NCI-H2029 treated with DMSO at 0.1 percent for 48 hours (cell line): ENCODE results near the gene FAR2.
"Not testable (repeated sequence)": the region's sequence is repeated elsewhere in the genome, so short reads cannot be mapped to it uniquely, and the experiment has no call there.

ENCODE experiments used
- DNase-seq: peaks from one replicate; lab custom pipeline; 2025; lab: John Stamatoyannopoulos, UW

The FAR2 gene

DNA sequence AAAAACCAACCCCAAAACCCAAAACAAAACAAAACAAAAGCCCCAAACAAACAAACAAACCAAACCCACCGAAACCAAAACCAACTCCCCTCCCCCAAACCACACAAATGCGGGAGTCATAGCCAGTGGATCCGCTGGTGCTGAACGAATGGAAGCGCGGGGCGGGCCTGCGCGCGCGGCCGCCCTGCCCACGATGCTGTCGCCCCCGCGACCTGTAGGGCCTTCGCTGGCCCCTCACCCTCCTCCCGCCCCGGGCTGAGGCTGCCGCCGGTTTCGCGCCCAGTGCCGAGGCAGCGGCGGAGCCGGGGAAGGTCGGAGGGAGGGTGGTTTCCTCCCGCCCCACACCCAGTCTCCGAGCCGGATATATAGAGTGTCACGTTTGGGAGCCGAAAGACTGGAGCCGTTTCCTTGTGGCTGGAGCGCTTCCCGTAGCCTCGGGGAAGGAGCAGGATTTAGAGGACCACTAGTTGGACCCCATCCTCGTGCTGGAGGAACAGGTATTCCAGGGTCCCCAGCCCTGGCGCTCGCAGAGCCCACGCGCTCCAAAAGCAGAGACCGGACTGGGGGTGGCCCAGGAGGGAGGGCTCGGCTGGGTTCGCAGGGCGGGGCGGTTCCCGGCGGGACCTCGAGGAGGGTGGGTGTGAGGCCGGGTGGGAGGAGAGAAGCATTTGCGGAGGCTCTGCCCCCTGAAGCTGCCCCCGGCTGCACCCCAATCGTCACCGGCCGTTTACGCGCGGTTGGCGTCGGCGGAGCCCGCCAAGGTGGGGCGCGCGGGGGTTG, at the start of gene FAR2:
TSS of gene FAR2 (plus strand) at position 368 of the 780 bp plus-strand sequence. CDS start 121,172 bp downstream, outside the sequence.
- peak; percentile 30 for DNase-seq

GRCh38 chr12:29102741-29103140, 46.3 kb upstream of the FAR2 start:
- DNase-seq = no peak

DNA sequence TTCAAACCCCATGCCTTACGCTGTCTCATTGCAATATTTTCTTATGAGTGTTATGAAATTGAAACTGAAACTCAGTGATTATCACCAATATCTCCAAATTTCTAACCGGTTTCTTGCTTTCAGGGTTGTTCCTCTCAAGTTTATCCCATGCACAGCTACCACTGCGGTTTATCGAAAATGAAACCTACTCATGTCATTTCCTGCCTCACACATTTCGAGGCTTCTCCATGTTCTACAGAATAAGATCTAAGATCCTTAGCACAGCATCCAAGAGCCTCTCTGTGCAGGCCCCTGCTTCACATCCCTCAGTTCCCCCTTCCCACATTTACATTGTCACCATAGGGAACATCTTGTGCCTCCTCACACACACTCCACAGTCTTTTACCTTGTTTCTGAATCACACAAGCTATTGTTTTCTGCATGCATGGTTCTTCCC, 45.5 kb upstream of the FAR2 start:
- no peak for DNase-seq

DNA sequence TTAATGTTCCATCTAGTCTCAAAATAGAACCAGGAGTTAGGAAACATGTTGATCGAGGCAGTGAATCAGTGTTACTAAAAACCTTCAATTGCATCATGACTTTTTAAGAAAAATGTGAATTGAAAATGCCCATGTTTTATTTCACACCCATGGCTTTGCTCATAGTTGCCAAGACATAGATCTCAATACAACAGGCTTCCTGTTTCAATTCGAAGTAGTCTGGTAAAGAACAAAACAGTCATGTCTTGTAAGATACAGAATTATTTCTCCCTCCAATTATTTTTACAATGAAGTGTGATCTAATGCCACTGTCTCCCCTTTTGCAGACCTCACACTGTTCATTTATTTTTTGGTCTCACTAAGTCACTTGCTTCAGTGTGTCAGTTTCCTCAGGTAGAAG, 44.6 kb upstream of the FAR2 start:
- DNase-seq = no peak

GRCh38 chr12:29110506-29111442, 38.3 kb upstream of the FAR2 start:
- no peak for DNase-seq

DNA sequence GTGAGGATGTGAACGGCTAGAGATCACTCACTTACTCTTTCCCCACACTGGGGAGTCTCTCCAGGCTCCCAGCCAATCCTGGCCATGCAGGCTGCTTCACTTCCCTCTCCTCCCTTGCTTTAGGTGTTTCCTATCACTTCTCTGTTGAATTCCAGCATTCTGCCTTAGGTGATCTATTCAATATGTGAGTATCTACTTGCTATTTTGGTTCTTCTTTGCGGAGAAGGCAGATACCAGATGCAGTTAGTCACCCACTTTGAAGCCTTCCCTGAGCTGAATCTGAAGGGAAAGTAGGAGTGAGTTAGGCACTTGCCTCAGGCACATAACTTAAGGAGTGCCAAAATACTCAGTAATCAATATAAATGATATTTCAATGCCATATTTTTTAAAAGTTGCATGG, 36.0 kb upstream of the FAR2 start:
- DNase-seq = no peak

DNA sequence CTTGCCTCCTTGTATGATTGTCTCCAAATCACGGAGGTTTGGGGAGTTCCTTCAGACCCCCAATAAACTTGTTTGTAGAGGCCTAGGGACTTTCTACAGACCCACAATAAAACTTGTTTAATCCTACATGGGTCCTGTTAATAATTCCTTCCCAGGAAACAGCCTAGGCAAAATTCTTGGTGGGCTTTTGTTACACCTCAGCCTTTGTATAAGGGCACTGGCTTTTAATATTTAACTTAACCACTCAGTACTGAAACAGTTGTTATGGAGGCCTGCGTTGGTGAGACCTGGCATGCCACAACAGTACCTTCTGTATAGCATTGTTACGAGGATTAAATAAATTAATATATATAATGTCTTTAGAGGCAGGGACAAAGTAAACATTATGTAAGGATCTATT, 32.7 kb upstream of the FAR2 start:
- no peak for DNase-seq

- no peak for DNase-seq
Measured at GRCh38 chr12:29131539-29131938, 17.5 kb upstream of the FAR2 start.

DNA sequence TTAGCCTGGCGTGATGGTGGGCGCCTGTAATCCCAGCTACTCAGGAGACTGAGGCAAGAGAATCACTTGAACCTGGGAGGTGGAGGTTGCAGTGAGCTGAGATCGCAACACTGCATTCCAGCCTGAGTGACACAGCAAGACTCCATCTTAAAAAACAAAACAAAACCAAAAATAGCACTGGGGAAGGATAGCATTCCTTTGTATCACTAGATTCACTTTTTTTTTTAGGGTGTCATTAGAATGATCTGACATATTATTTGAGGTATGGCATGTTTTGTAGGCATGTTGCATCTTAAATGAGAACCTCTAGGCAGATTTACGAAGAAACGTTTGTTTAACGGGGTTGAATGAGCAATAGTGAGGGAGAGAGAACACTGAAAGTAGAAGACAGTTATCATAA, 16.8 kb upstream of the FAR2 start:
- no peak for DNase-seq

DNA sequence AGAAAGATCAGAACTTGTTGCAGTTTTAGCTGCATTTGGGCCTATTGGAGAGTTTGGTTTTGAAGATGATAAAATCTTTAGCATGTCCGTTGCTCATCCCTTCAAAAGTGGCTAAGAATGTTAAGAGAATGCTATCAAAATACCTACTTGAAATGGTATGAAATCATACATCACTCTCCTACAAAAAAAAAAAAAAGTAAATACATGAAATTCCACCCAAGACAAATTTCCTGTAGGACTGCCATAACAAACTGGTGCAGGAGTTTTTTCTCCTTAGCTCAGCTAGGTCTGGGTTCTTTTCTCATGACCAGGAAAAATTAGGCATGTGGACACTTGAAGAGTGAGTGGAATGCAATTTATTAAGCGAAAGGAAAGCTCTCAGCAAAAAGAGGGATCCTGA, 15.9 kb upstream of the FAR2 start:
- DNase-seq = no peak

DNA sequence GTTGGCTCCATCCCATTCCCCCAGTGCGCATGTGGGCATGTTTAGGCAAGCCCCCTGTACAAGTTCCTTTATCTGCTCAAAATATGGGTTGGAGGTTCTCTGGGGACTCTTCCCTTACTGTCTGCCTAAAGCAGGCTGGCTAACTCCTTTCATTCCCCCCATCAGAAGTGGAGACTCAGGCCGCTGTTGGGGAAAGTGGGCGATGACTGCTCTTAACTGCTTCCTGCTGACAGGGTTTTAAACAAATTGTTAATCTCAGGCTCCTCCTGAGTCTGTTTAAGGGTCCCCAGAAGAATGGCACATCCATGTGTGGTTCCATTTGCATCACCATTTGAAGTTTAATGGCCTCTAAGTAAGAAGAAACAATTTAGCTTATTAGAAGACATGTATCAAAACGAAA, 15.4 kb upstream of the FAR2 start:
- no peak for DNase-seq

DNA sequence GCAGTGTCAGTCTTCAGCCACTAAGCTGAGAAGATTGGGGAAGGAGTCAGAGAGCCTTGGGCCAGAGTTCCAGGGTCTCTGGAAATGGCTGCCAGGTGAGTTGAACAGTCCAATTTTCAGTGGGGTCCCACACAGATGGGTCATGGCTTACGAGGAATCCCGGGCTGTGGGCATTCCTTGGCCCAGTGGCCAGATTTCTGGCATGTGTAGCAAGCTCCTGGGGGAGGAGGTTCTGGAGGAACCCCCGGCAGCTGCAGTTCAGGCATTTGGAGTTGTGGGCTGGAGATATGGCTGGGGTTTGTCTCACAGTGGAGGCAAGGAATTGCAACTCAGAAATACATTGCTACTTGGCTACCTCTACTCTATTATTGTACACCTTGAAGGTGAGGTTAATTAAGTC, 10.8 kb upstream of the FAR2 start:
- not testable (repeated sequence) for DNase-seq

DNA sequence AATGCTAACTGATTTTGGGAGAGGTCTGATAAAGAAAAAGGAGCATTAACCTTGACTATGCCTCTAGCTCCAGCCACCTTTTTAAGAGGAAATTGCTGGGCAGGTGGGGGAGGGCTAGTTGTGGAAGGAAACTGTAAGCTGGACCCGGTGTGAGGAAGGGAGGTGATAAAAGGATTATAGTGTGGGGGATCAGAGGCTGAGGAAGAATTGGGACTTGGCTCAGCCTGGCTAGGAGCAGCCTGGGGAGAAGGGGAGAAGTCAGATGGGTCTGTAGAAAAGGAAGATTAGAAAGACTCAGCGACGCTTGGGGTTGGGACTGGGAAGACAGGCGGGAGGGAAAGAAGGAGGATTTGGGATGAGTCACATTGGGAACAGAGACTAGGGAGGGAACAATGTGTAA, 10.2 kb upstream of the FAR2 start:
- DNase-seq = not testable (repeated sequence)

GRCh38 chr12:29145372-29146170, 3.5 kb upstream of the FAR2 start:
- no peak for DNase-seq

DNA sequence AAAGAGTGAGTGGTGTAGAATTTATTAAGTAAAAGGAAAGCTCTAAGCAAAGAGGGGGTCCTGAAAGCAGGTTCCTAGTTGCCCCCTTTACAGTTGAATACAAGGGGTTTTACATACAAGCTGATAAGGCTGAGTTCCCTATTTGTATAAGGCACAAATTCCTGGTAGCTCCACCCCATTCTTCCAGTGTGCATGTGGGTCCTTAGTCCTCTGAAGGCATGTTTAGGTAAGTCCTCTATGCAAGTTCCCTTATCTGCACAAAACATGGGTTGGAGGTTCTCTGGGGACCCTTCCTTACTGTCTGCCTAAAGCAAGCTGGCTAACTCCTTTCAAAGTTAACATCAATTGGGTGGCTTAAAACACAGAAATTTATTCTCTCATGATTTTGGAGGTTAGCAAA, 2.9 kb upstream of the FAR2 start:
- DNase-seq = no peak

DNA sequence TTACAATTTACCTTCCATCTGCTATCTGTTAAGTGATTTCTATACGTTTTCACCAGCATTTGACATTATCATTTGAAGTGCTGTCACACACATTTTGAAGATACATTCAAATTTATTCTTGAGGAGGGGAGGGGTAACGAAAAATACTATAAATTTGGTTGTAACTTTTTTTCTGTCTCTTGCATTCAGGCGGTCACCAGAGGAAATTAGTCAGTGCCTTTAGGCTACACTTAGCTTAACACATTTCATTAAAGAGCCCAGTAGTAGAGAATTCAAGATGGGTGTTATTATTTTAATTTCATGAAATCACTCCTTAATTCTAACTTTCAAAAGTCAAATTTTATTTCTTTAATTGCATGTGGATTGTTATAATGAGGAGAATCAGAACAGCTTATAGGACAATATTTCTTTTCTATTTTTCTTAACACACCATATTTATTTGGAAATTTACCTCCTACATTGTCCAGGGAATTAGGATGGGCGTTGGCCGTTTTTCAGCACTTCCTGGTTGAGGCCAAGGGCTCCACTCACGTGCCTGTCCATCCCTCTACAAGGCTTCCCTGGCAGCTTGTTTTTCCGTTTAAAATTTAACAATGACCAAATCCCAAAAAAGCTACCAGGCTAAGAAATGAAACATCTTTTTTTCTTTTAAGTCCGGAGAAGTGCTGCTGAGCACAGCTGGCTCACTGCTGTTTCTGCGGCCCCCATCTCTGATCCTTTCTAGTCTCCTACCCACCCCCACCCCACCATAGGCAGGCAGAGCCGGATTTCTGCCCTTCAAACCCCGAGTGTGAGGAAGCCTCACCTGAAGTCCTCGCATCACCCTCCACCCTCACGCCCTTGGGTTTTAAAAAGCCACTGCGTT, 1.1 kb upstream of the FAR2 start:
- no peak for DNase-seq

GRCh38 chr12:29148596-29148910, 525 bp upstream of the FAR2 start:
- DNase-seq = no peak

DNA sequence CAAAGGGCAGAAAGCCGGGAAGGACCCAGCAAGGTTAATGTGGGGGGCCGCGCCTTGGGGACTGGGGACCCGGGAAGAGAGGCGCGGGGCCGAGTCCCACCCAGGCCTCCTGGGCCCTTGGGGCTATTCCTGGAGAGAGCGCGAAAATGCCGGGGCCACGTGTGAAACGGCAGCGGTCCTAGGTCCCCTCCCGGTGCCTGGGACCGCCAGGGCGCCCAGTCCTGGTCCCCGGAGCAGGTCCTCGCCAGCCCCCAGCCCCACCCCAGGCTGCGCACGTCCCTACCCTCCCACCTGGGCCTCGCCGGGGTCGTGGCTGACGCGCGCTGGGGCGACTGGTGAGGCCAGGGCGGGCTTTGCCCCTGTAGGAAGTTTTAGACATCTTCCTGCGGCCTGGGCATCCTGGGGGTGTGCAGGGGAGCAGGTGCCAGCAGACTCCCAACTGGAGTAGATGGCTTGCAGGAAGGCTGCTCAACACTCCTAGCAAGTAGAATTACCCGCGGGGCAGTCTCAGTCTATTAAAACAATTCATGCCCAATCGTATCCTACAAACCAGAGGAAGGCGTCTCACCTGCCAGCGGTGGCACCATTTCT, 708 bp downstream of the FAR2 start:
- DNase-seq = no peak

GRCh38 chr12:29150462-29150861, 1.4 kb downstream of the FAR2 start:
- no peak for DNase-seq

DNA sequence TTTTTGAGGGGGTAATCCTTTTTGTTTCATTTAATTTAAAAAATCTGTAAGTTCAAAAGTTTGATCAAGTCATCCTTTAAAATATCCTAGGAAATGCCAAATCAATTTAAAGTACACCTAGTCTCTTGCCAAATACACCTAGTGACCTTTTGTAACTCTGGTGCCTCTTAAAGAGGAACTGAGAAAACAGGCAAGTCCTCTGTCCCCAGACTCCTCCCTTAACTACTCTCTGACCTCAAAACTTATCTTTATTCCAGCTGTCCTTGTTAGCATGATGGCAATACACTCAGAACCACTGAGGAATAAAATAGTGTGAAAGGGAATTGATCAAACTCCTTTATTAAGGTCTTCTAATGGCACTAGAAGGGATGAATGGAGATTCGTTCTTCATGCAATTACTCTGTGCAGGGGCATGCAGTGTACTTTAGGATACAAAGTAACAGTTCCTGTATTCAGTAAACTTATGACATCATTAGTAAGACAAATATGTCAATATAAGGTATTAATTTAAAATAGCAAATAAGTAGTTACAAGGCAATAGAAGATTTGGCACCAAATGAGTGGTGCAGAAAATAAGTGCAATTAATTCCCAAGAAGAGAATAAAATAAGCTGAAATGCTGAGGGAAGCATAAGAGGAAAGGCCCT, 3.3 kb downstream of the FAR2 start:
- no peak for DNase-seq
